Measurements from ENCODE around the gene RAB20. TPM values are rescaled to one million over a fixed set of nuclear protein-coding genes. Genes with fewer than 3 reads are reported as not detected.

The RAB20 gene
- total and polyA plus RNA-seq, 4 donors: 35.8 to 118 (median 45.4) TPM

GRCh38 chr13:110575322-110576069 lies 14.0 kb upstream of the RAB20 start:
- Histone ChIP-seq H3K27ac (ENCODE audit: low read depth in 1 of 2, low read length in 1 of 2) (no peak overlapping the region), H3K36me3 (ENCODE audit: control insufficient read depth in 4 of 4, insufficient read depth in 4 of 4, low read length in 4 of 4) (no peaks in the 10 kb centered on the region), H3K4me1 (ENCODE audit: control insufficient read depth in 5 of 5, insufficient read depth in 5 of 5, low read length in 5 of 5) (no peaks in the 10 kb centered on the region), H3K9ac (ENCODE audit: insufficient read depth in 1 of 2, low read length in 2 of 2) (no peak overlapping the region), H3K27me3 (ENCODE audit: control insufficient read depth in 3 of 3, insufficient read depth in 3 of 3, low read length in 2 of 3) (peaks cover 0 to 2% (median 0%) of the 10 kb centered on the region in 3 donors), H3K4me3 (no peak overlapping the region), H3K9me3 (ENCODE audit: control insufficient read depth in 4 of 4, insufficient read depth in 3 of 4, low read length in 3 of 4) (no peaks in the 10 kb centered on the region)
- DNase-seq: peak in 1 of 3 donors; percentile 6
- 24 to 40% methylated on average over 15 of the region's 15 CpGs for WGBS, 2 donors
- TF ChIP-seq, protein P1, sequence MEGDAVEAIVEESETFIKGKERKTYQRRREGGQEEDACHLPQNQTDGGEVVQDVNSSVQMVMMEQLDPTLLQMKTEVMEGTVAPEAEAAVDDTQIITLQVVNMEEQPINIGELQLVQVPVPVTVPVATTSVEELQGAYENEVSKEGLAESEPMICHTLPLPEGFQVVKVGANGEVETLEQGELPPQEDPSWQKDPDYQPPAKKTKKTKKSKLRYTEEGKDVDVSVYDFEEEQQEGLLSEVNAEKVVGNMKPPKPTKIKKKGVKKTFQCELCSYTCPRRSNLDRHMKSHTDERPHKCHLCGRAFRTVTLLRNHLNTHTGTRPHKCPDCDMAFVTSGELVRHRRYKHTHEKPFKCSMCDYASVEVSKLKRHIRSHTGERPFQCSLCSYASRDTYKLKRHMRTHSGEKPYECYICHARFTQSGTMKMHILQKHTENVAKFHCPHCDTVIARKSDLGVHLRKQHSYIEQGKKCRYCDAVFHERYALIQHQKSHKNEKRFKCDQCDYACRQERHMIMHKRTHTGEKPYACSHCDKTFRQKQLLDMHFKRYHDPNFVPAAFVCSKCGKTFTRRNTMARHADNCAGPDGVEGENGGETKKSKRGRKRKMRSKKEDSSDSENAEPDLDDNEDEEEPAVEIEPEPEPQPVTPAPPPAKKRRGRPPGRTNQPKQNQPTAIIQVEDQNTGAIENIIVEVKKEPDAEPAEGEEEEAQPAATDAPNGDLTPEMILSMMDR (IDR thresholded peaks at IDR 0.05; ENCODE audit: control extremely low read depth, extremely low read depth): no peak
- no peak for ATAC-seq (ENCODE audit: insufficient read depth, low FRiP score)

DNA sequence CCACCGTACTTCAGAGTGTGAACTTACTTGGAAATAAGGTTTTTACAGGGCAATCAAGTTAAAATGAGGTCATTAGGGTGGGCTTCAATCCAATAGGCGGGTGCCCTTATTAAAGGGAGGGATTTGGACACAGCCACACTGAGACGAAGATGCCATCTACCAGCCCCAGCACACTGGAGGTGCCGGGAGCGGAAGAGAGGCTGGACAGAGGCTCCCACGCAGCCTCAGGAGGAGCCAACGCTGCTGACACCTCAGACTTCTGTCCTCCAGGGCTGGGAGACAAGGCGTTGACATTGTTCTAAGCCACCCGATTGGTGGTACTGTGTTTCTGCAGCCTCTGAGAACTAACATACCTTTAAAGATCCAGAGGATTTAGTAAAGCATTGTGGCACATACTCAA lies 12.6 kb upstream of the RAB20 start:
- Histone ChIP-seq H3K36me3 (ENCODE audit: control insufficient read depth in 4 of 4, insufficient read depth in 4 of 4, low read length in 4 of 4) (no peaks in the 10 kb centered on the region), H3K9me3 (ENCODE audit: control insufficient read depth in 4 of 4, insufficient read depth in 3 of 4, low read length in 3 of 4) (no peaks in the 10 kb centered on the region), H3K27me3 (ENCODE audit: control insufficient read depth in 3 of 3, insufficient read depth in 3 of 3, low read length in 2 of 3) (peaks cover 0 to 2% (median 0%) of the 10 kb centered on the region in 3 donors), H3K4me3 (no peak overlapping the region), H3K27ac (ENCODE audit: low read depth in 1 of 2, low read length in 1 of 2) (no peak overlapping the region), H3K4me1 (ENCODE audit: control insufficient read depth in 5 of 5, insufficient read depth in 5 of 5, low read length in 5 of 5) (no peaks in the 10 kb centered on the region), H3K9ac (ENCODE audit: insufficient read depth in 1 of 2, low read length in 2 of 2) (no peak overlapping the region)
- TF ChIP-seq, protein P1 (IDR thresholded peaks at IDR 0.05; ENCODE audit: control extremely low read depth, extremely low read depth): no peak
- ATAC-seq (ENCODE audit: insufficient read depth, low FRiP score) (no peak), DNase-seq (no peak)
- WGBS, 2 donors: 64 to 79% methylated on average over 9 of the region's 9 CpGs

DNA sequence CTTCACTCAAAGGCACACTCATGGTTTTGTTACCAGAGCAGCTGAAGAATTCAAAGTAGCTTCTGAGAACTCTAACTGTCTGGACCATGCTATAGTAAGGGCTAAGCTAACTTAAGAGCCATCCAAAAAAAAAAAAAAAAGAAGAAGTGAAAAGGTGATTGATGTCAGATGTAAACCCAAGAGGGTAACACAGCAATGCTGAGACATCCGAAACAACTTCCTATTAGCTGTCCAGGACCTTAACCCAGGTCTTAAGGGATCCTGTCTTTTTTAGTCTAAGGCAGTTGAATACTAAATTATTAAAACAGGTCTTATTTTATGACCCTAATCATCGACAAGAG lies 11.2 kb upstream of the RAB20 start:
- peaks cover 0 to 2% (median 0%) of the 10 kb centered on the region in 3 donors for H3K27me3 ChIP-seq (ENCODE audit: control insufficient read depth in 3 of 3, insufficient read depth in 3 of 3, low read length in 2 of 3)

More for the DNA sequence above, 11.2 kb upstream of the RAB20 start:
- ATAC-seq (ENCODE audit: insufficient read depth, low FRiP score): no peak
- 71 to 77% methylated on average over 2 of the region's 2 CpGs for WGBS, 2 donors
- TF ChIP-seq, protein P1 (IDR thresholded peaks at IDR 0.05; ENCODE audit: control extremely low read depth, extremely low read depth): no peak
- DNase-seq: no peak
- Histone ChIP-seq H3K4me3 (no peak overlapping the region), H3K9me3 (ENCODE audit: control insufficient read depth in 4 of 4, insufficient read depth in 3 of 4, low read length in 3 of 4) (no peaks in the 10 kb centered on the region), H3K27ac (ENCODE audit: low read depth in 1 of 2, low read length in 1 of 2) (no peak overlapping the region), H3K4me1 (ENCODE audit: control insufficient read depth in 5 of 5, insufficient read depth in 5 of 5, low read length in 5 of 5) (no peaks in the 10 kb centered on the region), H3K9ac (ENCODE audit: insufficient read depth in 1 of 2, low read length in 2 of 2) (no peak overlapping the region), H3K36me3 (ENCODE audit: control insufficient read depth in 4 of 4, insufficient read depth in 4 of 4, low read length in 4 of 4) (no peaks in the 10 kb centered on the region)

All from lung (tissue), 12 donors.